Stimulated activated naive B cell treated with anti-CD40 and anti-IgM and Interleukin-4, amounts not matched to agents 10 μg/mL and 1 μg/mL and 100 μg/mL, for 72 hours (primary cell): Measurements from ENCODE around the gene RIC1.

Experiments used
- ATAC-seq, 2 donors: fragments of 150-1000 bp; cut with Tn5 transposase; replicated peaks; 2 replicates each; pipeline ENCODE4 v1.10.0; 2021; ENCODE audit warnings: moderate library complexity in 1 of 2
- DNase-seq: peaks from one replicate; pipeline ENCODE4 v3.0.0; 2021
- H3K27ac Mint-ChIP-seq: one replicate; pipeline ENCODE4 v1.8.0; 2022; ENCODE audit warnings: mild to moderate bottlenecking, mixed read lengths
- H3K27me3 Mint-ChIP-seq, 2 donors: one replicate each; pipeline ENCODE4 v1.8.0; 2022; ENCODE audit warnings: mixed read lengths in 2 of 2
- H3K36me3 Mint-ChIP-seq, 2 donors: one replicate each; pipeline ENCODE4 v1.8.0; 2022; ENCODE audit warnings: mixed read lengths in 2 of 2, mild to moderate bottlenecking in 1 of 2
- H3K4me1 Mint-ChIP-seq, 2 donors: one replicate each; pipeline ENCODE4 v1.8.0; 2022; ENCODE audit warnings: mixed read lengths in 2 of 2, mild to moderate bottlenecking in 1 of 2
- H3K4me3 Mint-ChIP-seq, 2 donors: one replicate each; pipeline ENCODE4 v1.8.0; 2022; ENCODE audit warnings: mild to moderate bottlenecking in 2 of 2, mixed read lengths in 2 of 2, moderate library complexity in 1 of 2
- H3K9me3 Mint-ChIP-seq, 2 donors: one replicate each; pipeline ENCODE4 v1.8.0; 2022; ENCODE audit warnings: mixed read lengths in 2 of 2, mild to moderate bottlenecking in 1 of 2

The RIC1 gene

DNA sequence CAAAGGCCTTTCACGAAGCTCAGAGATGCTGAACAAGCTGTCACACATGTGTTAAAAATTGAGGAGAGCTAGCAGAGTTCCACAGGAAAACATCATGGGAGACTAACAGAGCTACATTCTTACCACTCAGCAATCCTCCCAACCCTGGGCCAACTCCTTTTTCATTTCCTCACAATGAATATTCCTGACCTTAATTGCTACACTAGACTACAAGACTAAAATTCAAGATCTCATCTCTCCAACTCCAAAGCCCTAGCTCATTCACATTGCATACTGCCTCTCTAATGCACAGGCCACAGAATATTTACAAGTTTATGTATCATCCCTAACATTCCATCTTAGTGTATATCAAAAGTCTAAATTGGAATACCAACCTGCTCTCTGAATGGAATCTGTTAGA, 182.8 kb downstream of the RIC1 start:
- ATAC-seq (no peak), DNase-seq (no peak)
- Mint-ChIP-seq H3K27ac (no peak overlapping the region), H3K4me1 (peaks cover 0 to 2% of the 10 kb centered on the region in 2 donors), H3K9me3 (peaks cover 2 to 3% of the 10 kb centered on the region in 2 donors), H3K4me3 (no peak overlapping the region), H3K36me3 (peaks cover 29 to 56% of the 10 kb centered on the region in 2 donors), H3K27me3 (no peaks in the 10 kb centered on the region)

GRCh38 chr9:5813824-5814223, 184.9 kb downstream of the RIC1 start:
- Mint-ChIP-seq H3K27ac (no peak overlapping the region), H3K4me3 (no peak overlapping the region), H3K27me3 (no peaks in the 10 kb centered on the region), H3K4me1 (peaks cover 0 to 6% of the 10 kb centered on the region in 2 donors), H3K9me3 (peaks cover 2 to 3% of the 10 kb centered on the region in 2 donors), H3K36me3 (peaks cover 34 to 54% of the 10 kb centered on the region in 2 donors)
- ATAC-seq, result no peak
- no peak for DNase-seq

- H3K4me1 Mint-ChIP-seq, result peaks cover 0 to 6% of the 10 kb centered on the region in 2 donors
- H3K27ac Mint-ChIP-seq, result no peak overlapping the region
- H3K36me3 Mint-ChIP-seq, result peaks cover 35 to 52% of the 10 kb centered on the region in 2 donors
- no peak overlapping the region for H3K4me3 Mint-ChIP-seq
- ATAC-seq (no peak), DNase-seq (no peak)
- no peaks in the 10 kb centered on the region for H3K27me3 Mint-ChIP-seq
- H3K9me3 Mint-ChIP-seq, result peaks cover 2 to 3% of the 10 kb centered on the region in 2 donors
These were observed 186.6 kb downstream of the RIC1 start for GRCh38 chr9:5815461-5815860.

DNA sequence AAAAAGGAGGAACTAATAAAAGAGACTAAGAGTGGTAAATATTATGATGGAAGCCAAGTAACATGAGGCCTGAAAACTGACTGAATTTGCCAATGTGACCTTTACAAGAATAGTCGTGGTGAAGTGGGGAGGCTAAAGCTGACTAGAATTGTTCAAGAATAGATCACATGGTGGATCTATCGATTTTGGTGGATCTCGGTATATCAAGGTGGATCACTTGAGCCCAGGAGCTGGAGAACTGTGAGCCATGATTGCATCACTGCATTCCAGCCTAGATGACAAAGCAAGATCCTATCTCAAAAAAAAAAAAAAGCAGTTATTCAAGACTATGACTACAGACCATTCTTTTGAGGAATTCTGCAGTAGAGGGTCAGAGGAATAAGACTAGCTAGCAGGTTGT, 189.0 kb downstream of the RIC1 start:
- peaks cover 2 to 3% of the 10 kb centered on the region in 2 donors for H3K9me3 Mint-ChIP-seq
- H3K4me3 Mint-ChIP-seq, result no peak overlapping the region
- no peak overlapping the region for H3K27ac Mint-ChIP-seq

DNA sequence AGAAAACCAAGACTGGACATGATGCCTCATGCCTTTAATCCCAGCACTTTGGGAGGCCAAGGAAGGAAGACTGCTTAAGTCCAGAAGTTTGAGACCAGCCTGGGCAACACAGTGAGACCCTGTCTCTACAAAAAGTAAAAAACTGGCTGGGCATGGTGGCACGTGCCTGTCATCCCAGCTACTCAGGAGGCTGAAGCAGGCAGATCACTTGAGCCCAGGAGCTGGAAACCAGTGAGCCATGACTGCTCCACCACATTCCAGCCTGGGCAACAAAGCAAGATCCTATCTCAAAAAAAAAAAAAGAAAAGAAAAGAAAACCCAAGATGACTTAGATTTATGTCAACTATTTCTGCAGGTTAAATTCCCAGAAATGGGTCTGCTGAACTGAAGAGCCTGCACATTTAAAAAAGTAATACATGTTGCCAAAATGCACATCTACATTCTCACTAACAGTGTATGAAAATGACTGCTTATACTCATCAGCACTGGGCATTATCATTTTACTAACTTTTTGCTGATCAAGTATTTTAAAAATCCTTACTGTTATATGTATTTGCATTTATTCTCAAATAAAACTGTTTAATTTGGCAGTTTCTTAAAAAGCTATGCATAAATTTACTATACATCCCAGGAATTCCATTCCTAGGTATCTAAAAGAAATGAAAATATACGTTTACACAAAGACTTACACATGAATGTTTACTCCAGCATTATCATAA, 189.7 kb downstream of the RIC1 start:
- Mint-ChIP-seq H3K4me3 (no peak overlapping the region), H3K27ac (no peak overlapping the region), H3K9me3 (peaks cover 2 to 3% of the 10 kb centered on the region in 2 donors), H3K36me3 (peaks cover 32 to 40% of the 10 kb centered on the region in 2 donors), H3K27me3 (no peaks in the 10 kb centered on the region), H3K4me1 (peaks cover 0 to 6% of the 10 kb centered on the region in 2 donors)
- DNase-seq, result no peak
- ATAC-seq, result no peak

More for the DNA sequence above, 189.0 kb downstream of the RIC1 start:
- Mint-ChIP-seq H3K27me3 (no peaks in the 10 kb centered on the region), H3K4me1 (peaks cover 0 to 6% of the 10 kb centered on the region in 2 donors), H3K36me3 (peaks cover 32 to 40% of the 10 kb centered on the region in 2 donors)
- ATAC-seq (no peak), DNase-seq (no peak)

GRCh38 chr9:5819174-5819573, 190.3 kb downstream of the RIC1 start:
- H3K36me3 Mint-ChIP-seq, result peaks cover 33 to 40% of the 10 kb centered on the region in 2 donors
- no peak for DNase-seq
- no peaks in the 10 kb centered on the region for H3K27me3 Mint-ChIP-seq
- peaks cover 2 to 3% of the 10 kb centered on the region in 2 donors for H3K9me3 Mint-ChIP-seq
- no peak for ATAC-seq
- H3K4me3 Mint-ChIP-seq, result no peak overlapping the region
- peaks cover 0 to 6% of the 10 kb centered on the region in 2 donors for H3K4me1 Mint-ChIP-seq
- no peak overlapping the region for H3K27ac Mint-ChIP-seq

DNA sequence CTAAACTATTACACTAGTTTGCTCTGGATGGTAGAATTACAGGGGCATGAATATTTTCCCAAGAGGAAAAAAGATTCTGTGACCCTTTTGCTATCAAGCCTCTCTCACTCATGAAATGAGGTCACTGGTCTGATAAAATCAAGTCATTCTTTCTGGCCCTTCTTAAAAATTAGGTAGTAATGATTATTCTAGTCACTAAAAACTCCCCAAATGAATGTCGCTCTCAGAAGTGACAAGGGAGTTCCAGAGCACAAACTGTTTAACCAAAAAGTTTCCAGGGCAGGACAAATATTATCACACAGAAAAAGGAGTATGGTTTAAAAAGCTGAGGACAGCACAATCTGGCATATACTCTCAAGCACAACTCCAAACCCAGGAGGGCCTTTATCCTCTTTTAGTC, 191.5 kb downstream of the RIC1 start:
- Mint-ChIP-seq H3K9me3 (peaks cover 2 to 3% of the 10 kb centered on the region in 2 donors), H3K27me3 (no peaks in the 10 kb centered on the region), H3K4me3 (no peak overlapping the region), H3K27ac (no peak overlapping the region), H3K36me3 (peaks cover 31 to 34% of the 10 kb centered on the region in 2 donors), H3K4me1 (peaks cover 0 to 6% of the 10 kb centered on the region in 2 donors)
- no peak for ATAC-seq
- no peak for DNase-seq

DNA sequence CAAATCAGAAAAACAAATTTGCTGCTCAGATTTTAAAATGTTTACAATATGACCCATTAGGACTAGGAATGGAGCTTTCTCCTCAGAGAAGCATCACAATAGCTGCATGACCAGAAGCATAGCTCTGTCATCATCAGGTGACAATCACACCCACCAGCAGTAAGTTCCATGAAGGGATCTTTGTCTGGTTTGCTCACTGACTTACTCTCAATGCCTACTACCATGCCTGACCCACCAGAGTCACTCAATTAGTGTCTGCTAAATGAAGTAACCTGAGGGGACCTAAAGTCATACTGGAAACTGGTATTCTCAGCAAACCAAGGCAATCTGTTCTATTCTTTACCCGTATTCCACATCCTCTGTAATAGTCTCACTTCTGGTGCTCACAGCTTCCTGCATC, 196.3 kb downstream of the RIC1 start:
- Mint-ChIP-seq H3K27me3 (no peaks in the 10 kb centered on the region), H3K4me3 (no peak overlapping the region), H3K27ac (no peak overlapping the region), H3K4me1 (peaks cover 3 to 13% of the 10 kb centered on the region in 2 donors), H3K36me3 (peaks cover 7 to 15% of the 10 kb centered on the region in 2 donors), H3K9me3 (no peaks in the 10 kb centered on the region)
- DNase-seq (no peak), ATAC-seq (no peak)
